SU-DHL-6 (cell line): ENCODE data around the gene PEX5.

Experiments used
- EZH2phosphoT487 ChIP-seq: fragments of 200-600 bp; sonication (generic), shearing (Covaris generic); conservative IDR thresholded peaks from 2 replicates; pipeline ENCODE4 v1.6.1; 2018; ENCODE audit warnings: mild to moderate bottlenecking, antibody characterized with exemption, low read length, moderate library complexity, mixed read lengths
- TF ChIP-seq, protein P1 (sequence below): fragments of 200-600 bp; sonication (generic); IDR thresholded peaks from one replicate; pipeline ENCODE4 v1.5.1; 2017; ENCODE audit warnings: antibody characterized with exemption, mild to moderate bottlenecking, low read length, moderate library complexity; ENCODE audit not compliant: insufficient read depth, poor library complexity, severe bottlenecking

- TF ChIP-seq, protein P1, sequence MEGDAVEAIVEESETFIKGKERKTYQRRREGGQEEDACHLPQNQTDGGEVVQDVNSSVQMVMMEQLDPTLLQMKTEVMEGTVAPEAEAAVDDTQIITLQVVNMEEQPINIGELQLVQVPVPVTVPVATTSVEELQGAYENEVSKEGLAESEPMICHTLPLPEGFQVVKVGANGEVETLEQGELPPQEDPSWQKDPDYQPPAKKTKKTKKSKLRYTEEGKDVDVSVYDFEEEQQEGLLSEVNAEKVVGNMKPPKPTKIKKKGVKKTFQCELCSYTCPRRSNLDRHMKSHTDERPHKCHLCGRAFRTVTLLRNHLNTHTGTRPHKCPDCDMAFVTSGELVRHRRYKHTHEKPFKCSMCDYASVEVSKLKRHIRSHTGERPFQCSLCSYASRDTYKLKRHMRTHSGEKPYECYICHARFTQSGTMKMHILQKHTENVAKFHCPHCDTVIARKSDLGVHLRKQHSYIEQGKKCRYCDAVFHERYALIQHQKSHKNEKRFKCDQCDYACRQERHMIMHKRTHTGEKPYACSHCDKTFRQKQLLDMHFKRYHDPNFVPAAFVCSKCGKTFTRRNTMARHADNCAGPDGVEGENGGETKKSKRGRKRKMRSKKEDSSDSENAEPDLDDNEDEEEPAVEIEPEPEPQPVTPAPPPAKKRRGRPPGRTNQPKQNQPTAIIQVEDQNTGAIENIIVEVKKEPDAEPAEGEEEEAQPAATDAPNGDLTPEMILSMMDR, result no peak
- no peak for TF ChIP-seq EZH2phosphoT487
These were observed 40.3 kb downstream of the PEX5 start for GRCh38 chr12:7229741-7230140.
